Putamen (tissue), 1 donor: Measurements from ENCODE around the gene MED16.

Experiments used
- DNase-seq: peaks from one replicate; pipeline ENCODE4 v3.0.0-alpha.2; 2016; ENCODE audit warnings: low spot score

MED16 gene

GRCh38 chr19:927780-928401 lies 34.9 kb upstream of the MED16 start:
- DNase-seq = no peak

- no peak for DNase-seq
These were observed 34.4 kb upstream of the MED16 start for GRCh38 chr19:927351-927779.

- no peak for DNase-seq
These were observed 33.8 kb upstream of the MED16 start for GRCh38 chr19:926589-927350.

- no peak for DNase-seq
These were observed 33.3 kb upstream of the MED16 start for GRCh38 chr19:926323-926588.

- DNase-seq = peak; percentile 61
These were observed 32.7 kb upstream of the MED16 start, which contains the start of gene ARID3A for GRCh38 chr19:925526-926322. Gene ARID3A, plus strand, starts transcription at chr19:926035. Its CDS starts 3,494 bp downstream, at chr19:929529.

- DNase-seq = no peak
These were observed 32.1 kb upstream of the MED16 start for GRCh38 chr19:925087-925525.

- DNase-seq = no peak
These were observed 31.6 kb upstream of the MED16 start for GRCh38 chr19:924553-925086.

GRCh38 chr19:920051-920864 lies 27.3 kb upstream of the MED16 start:
- no peak for DNase-seq

- DNase-seq = no peak
These were observed 26.4 kb upstream of the MED16 start for GRCh38 chr19:919199-920050.

- no peak for DNase-seq
These were observed 25.7 kb upstream of the MED16 start for GRCh38 chr19:918481-919198.

GRCh38 chr19:918152-918437 lies 25.1 kb upstream of the MED16 start:
- no peak for DNase-seq

GRCh38 chr19:917323-918151 lies 24.6 kb upstream of the MED16 start, which contains the start of gene KISS1R:
Gene KISS1R, plus strand, starts transcription at chr19:917333. Its CDS starts 170 bp downstream, at chr19:917503.
- no peak for DNase-seq

- DNase-seq = no peak
These were observed 23.8 kb upstream of the MED16 start for GRCh38 chr19:916645-917322.

GRCh38 chr19:913080-913748 lies 20.2 kb upstream of the MED16 start, which contains the start of gene R3HDM4:
Gene R3HDM4, minus strand, starts transcription at chr19:913219. Its CDS starts 62 bp downstream, at chr19:913157.
- peak; percentile 64 for DNase-seq

- no peak for DNase-seq
These were observed 19.4 kb upstream of the MED16 start for GRCh38 chr19:912181-913079.

GRCh38 chr19:911197-912033 lies 18.4 kb upstream of the MED16 start:
- no peak for DNase-seq
